A549 (cell line): ENCODE measurements around the gene CRYGN.

Experiments used
- CHD2 ChIP-seq: fragments of 150-350 bp; IDR thresholded peaks from 2 replicates; pipeline ENCODE4 v1.6.1; 2014; ENCODE audit warnings: low read length; ENCODE audit not compliant: partially characterized antibody
- NFE2L2 ChIP-seq: fragments of 150-350 bp; conservative IDR thresholded peaks from 2 replicates; pipeline ENCODE4 v1.6.1; 2014; ENCODE audit warnings: low read length
- POLR2A ChIP-seq: IDR thresholded peaks from 2 replicates; pipeline ENCODE4 v1.6.1; 2012; ENCODE audit warnings: mild to moderate bottlenecking, low read length
- RFX5 ChIP-seq: fragments of 450-650 bp; IDR thresholded peaks from 2 replicates; pipeline ENCODE4 v1.7.1; 2014; ENCODE audit warnings: antibody characterized with exemption, mild to moderate bottlenecking, moderate library complexity
- TF ChIP-seq, protein P1 (sequence below): fragments of >200 bp; sonication (Bioruptor Twin); formaldehyde crosslinking; IDR thresholded peaks from 3 replicates; pipeline ENCODE4 v1.5.1; 2016

DNA sequence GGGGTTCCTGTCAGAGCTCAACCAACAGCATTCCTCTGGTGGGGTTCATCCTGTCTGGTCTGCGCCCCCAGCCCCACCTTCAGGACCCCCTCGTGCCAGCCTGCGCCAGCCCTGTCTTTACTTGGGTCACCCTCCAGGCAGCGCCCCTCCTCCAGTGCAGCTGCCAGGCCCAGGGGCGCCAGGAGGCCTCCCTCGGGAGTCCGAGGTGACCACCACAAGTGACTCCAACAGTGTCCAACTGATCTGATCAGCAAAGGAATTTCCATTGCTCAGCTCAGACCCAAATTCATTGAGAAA lies 40.7 kb downstream of the CRYGN start:
- TF ChIP-seq RFX5 (no peak), NFE2L2 (no peak), CHD2 (no peak), POLR2A (no peak)
- TF ChIP-seq, protein P1, sequence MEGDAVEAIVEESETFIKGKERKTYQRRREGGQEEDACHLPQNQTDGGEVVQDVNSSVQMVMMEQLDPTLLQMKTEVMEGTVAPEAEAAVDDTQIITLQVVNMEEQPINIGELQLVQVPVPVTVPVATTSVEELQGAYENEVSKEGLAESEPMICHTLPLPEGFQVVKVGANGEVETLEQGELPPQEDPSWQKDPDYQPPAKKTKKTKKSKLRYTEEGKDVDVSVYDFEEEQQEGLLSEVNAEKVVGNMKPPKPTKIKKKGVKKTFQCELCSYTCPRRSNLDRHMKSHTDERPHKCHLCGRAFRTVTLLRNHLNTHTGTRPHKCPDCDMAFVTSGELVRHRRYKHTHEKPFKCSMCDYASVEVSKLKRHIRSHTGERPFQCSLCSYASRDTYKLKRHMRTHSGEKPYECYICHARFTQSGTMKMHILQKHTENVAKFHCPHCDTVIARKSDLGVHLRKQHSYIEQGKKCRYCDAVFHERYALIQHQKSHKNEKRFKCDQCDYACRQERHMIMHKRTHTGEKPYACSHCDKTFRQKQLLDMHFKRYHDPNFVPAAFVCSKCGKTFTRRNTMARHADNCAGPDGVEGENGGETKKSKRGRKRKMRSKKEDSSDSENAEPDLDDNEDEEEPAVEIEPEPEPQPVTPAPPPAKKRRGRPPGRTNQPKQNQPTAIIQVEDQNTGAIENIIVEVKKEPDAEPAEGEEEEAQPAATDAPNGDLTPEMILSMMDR, result no peak
